HG02938 (cell line): Measurements from ENCODE around the gene UNKL.

Source experiments
- ATAC-seq: cut with Tn5 transposase; IDR thresholded peaks from one replicate; pipeline ENCODE4 v1.9.1; 2021; ENCODE audit warnings: mild to moderate bottlenecking, moderate library complexity; ENCODE audit not compliant: unreplicated experiment

Gene UNKL

GRCh38 chr16:1356061-1356900, 58.2 kb downstream of the UNKL start:
- ATAC-seq = no peak

GRCh38 chr16:1355591-1355990, 58.9 kb downstream of the UNKL start:
- no peak for ATAC-seq

GRCh38 chr16:1354815-1355540, 59.5 kb downstream of the UNKL start:
- ATAC-seq = no peak

GRCh38 chr16:1351582-1352362, 62.7 kb downstream of the UNKL start, which contains the start of the genes GNPTG and TSR3:
TSS of gene GNPTG (plus strand) at chr16:1351931. CDS start at chr16:1351966, 35 bp downstream.
TSS of gene TSR3 (minus strand) at chr16:1351878. CDS start at chr16:1351804, 74 bp downstream.
- peak; percentile 58 for ATAC-seq

- peak; percentile 7 for ATAC-seq
These were observed 63.3 kb downstream of the UNKL start for GRCh38 chr16:1351215-1351581.

- ATAC-seq = no peak
These were observed 63.8 kb downstream of the UNKL start for GRCh38 chr16:1350691-1351090.

- ATAC-seq = no peak
These were observed 64.6 kb downstream of the UNKL start for GRCh38 chr16:1349951-1350350.

GRCh38 chr16:1349351-1349750, 65.2 kb downstream of the UNKL start:
- ATAC-seq = no peak

- no peak for ATAC-seq
These were observed 65.6 kb downstream of the UNKL start for GRCh38 chr16:1348926-1349325.

- ATAC-seq = no peak
These were observed 66.1 kb downstream of the UNKL start for GRCh38 chr16:1348441-1348840.

- ATAC-seq = no peak
These were observed 66.5 kb downstream of the UNKL start for GRCh38 chr16:1347962-1348361.

- no peak for ATAC-seq
These were observed 67.1 kb downstream of the UNKL start for GRCh38 chr16:1347286-1347855.

- ATAC-seq = no peak
These were observed 67.8 kb downstream of the UNKL start for GRCh38 chr16:1346422-1347285.

GRCh38 chr16:1345651-1346421, 68.7 kb downstream of the UNKL start:
- ATAC-seq = no peak

- no peak for ATAC-seq
These were observed 69.4 kb downstream of the UNKL start for GRCh38 chr16:1345087-1345486.

- ATAC-seq = no peak
These were observed 70.0 kb downstream of the UNKL start for GRCh38 chr16:1344499-1344898.

GRCh38 chr16:1343428-1344242, 70.9 kb downstream of the UNKL start:
- ATAC-seq = no peak
